HEK293 (cell line): ENCODE results near the gene PARVA.

Experiments used
- CTCF ChIA-PET: fragments of 350-600 bp; formaldehyde crosslinking; extraction: SDS; loops from one replicate; lab custom pipeline; 2021; ENCODE audit warnings: antibody characterized with exemption; lab: Yijun Ruan, JAX
- POLR2A ChIA-PET: fragments of 300-600 bp; formaldehyde crosslinking; extraction: SDS; loops from one replicate; lab custom pipeline; 2020; ENCODE audit warnings: antibody characterized with exemption, inconsistent platforms; lab: Yijun Ruan, JAX
- H3K27ac ChIP-seq: fragments of 200-500 bp; sonication (Bioruptor generic); 2 replicates; pipeline ENCODE4 v1.5.1; 2014; ENCODE audit warnings: low read depth, low read length, control low read depth, inconsistent platforms; ENCODE audit errors: extremely low read depth
- H3K36me3 ChIP-seq, 2 experiments: fragments of 200-500 bp in 1 of 2; sonication (Bioruptor generic) in 1 of 2; 1 replicate in 1 of 2; 2 replicates in 1 of 2; pipeline ENCODE4 v1.5.1; 2014 to 2017; ENCODE audit warnings: inconsistent platforms in 2 of 2, low read length in 2 of 2; ENCODE audit not compliant: control insufficient read depth in 2 of 2, insufficient read depth in 1 of 2
- H3K4me1 ChIP-seq: fragments of 200-500 bp; sonication (Bioruptor generic); 2 replicates; pipeline ENCODE4 v1.5.1; 2014; ENCODE audit warnings: mild to moderate bottlenecking, low read length, inconsistent platforms; ENCODE audit not compliant: control insufficient read depth, insufficient read depth
- H3K4me3 ChIP-seq: 2 replicates; pipeline ENCODE4 v1.5.1; 2011; ENCODE audit warnings: low read depth, mild to moderate bottlenecking, control low read depth, low read length, moderate library complexity
- H3K9me3 ChIP-seq: fragments of 200-500 bp; sonication (Bioruptor generic); 2 replicates; pipeline ENCODE4 v1.5.1; 2014; ENCODE audit warnings: low read depth, low read length, inconsistent platforms; ENCODE audit not compliant: control insufficient read depth, insufficient read depth
- EGR2 ChIP-seq: fragments of 450-650 bp; formaldehyde crosslinking; IDR thresholded peaks from 2 replicates; pipeline ENCODE4 v1.5.1; 2016; ENCODE audit warnings: low read depth, missing biosample characterization, missing genetic modification characterization
- HIC1 ChIP-seq: fragments of 450-650 bp; formaldehyde crosslinking; IDR thresholded peaks from 2 replicates; pipeline ENCODE4 v1.5.1; 2016; ENCODE audit warnings: missing biosample characterization, missing genetic modification characterization
- HOXC10 ChIP-seq: sonication (generic); formaldehyde crosslinking; IDR thresholded peaks from 2 replicates; pipeline ENCODE4 v1.8.1; 2023; ENCODE audit warnings: mild to moderate bottlenecking, missing genetic modification reagents
- INSM2 ChIP-seq: fragments of 450-650 bp; formaldehyde crosslinking; IDR thresholded peaks from 2 replicates; pipeline ENCODE4 v1.5.1; 2016; ENCODE audit warnings: missing biosample characterization, missing genetic modification characterization
- KLF16 ChIP-seq: fragments of 450-650 bp; formaldehyde crosslinking; IDR thresholded peaks from 2 replicates; pipeline ENCODE4 v1.5.1; 2017; ENCODE audit warnings: missing biosample characterization, missing genetic modification characterization
- KLF9 ChIP-seq: fragments of 450-650 bp; formaldehyde crosslinking; IDR thresholded peaks from 2 replicates; pipeline ENCODE4 v1.5.1; 2016; ENCODE audit warnings: missing biosample characterization, missing genetic modification characterization, low read depth
- OVOL3 ChIP-seq: fragments of 450-650 bp; formaldehyde crosslinking; IDR thresholded peaks from 2 replicates; pipeline ENCODE4 v1.5.1; 2016; ENCODE audit warnings: missing biosample characterization, missing genetic modification characterization
- SP2 ChIP-seq: fragments of 450-650 bp; formaldehyde crosslinking; IDR thresholded peaks from 2 replicates; pipeline ENCODE4 v1.5.1; 2016; ENCODE audit warnings: missing biosample characterization, missing genetic modification characterization
- TCF7L2 ChIP-seq: IDR thresholded peaks from 2 replicates; pipeline ENCODE4 v1.6.1; 2011; ENCODE audit warnings: low read depth, mild to moderate bottlenecking, inconsistent platforms, low read length, moderate library complexity, borderline replicate concordance
- WT1 ChIP-seq: fragments of 450-650 bp; formaldehyde crosslinking; IDR thresholded peaks from 2 replicates; pipeline ENCODE4 v1.5.1; 2016; ENCODE audit warnings: missing biosample characterization, missing genetic modification characterization
- ZNF140 ChIP-seq: fragments of 450-650 bp; formaldehyde crosslinking; IDR thresholded peaks from 2 replicates; pipeline ENCODE4 v1.5.1; 2016; ENCODE audit warnings: missing biosample characterization, missing genetic modification characterization
- ZNF175 ChIP-seq: fragments of 450-650 bp; formaldehyde crosslinking; IDR thresholded peaks from 2 replicates; pipeline ENCODE4 v1.5.1; 2016; ENCODE audit warnings: missing biosample characterization, missing genetic modification characterization
- ZNF18 ChIP-seq: fragments of 450-650 bp; formaldehyde crosslinking; IDR thresholded peaks from 2 replicates; pipeline ENCODE4 v1.5.1; 2016; ENCODE audit warnings: missing biosample characterization, missing genetic modification characterization
- ZNF350 ChIP-seq: fragments of 450-650 bp; formaldehyde crosslinking; IDR thresholded peaks from 2 replicates; pipeline ENCODE4 v1.5.0; 2017; ENCODE audit warnings: missing biosample characterization, mild to moderate bottlenecking, missing genetic modification characterization
- ZNF354C ChIP-seq: fragments of 450-650 bp; formaldehyde crosslinking; IDR thresholded peaks from 2 replicates; pipeline ENCODE4 v1.5.1; 2016; ENCODE audit warnings: missing biosample characterization, missing genetic modification characterization, low read depth, borderline replicate concordance
- ZNF488 ChIP-seq: fragments of 450-650 bp; formaldehyde crosslinking; IDR thresholded peaks from 2 replicates; pipeline ENCODE4 v1.5.1; 2016; ENCODE audit warnings: missing biosample characterization, missing genetic modification characterization
- ZNF513 ChIP-seq: fragments of 450-650 bp; IDR thresholded peaks from 2 replicates; pipeline ENCODE4 v1.5.1; 2018; ENCODE audit warnings: missing biosample characterization, missing genetic modification characterization
- ZNF654 ChIP-seq: fragments of 450-650 bp; formaldehyde crosslinking; IDR thresholded peaks from 2 replicates; pipeline ENCODE4 v1.5.1; 2016; ENCODE audit warnings: low read depth, missing biosample characterization, missing genetic modification characterization
- ZNF701 ChIP-seq: fragments of 450-650 bp; formaldehyde crosslinking; IDR thresholded peaks from 2 replicates; pipeline ENCODE4 v1.5.1; 2016; ENCODE audit warnings: missing biosample characterization, missing genetic modification characterization
- ZNF707 ChIP-seq: fragments of 450-650 bp; formaldehyde crosslinking; IDR thresholded peaks from 2 replicates; pipeline ENCODE4 v1.5.1; 2016; ENCODE audit warnings: missing biosample characterization, missing genetic modification characterization
- ZNF792 ChIP-seq: fragments of 450-650 bp; formaldehyde crosslinking; IDR thresholded peaks from 2 replicates; pipeline ENCODE4 v1.5.1; 2016; ENCODE audit warnings: missing biosample characterization, missing genetic modification characterization

PARVA gene

GRCh38 chr11:12404436-12404835 is 27.1 kb downstream of the PARVA start:
- Histone ChIP-seq H3K27ac (no peak overlapping the region), H3K9me3 (no peaks in the 10 kb centered on the region), H3K4me3 (no peak overlapping the region), H3K36me3 (no peaks in the 10 kb centered on the region), H3K4me1 (no peaks in the 10 kb centered on the region)
- ChIA-PET CTCF (interaction anchor here (0.7 kb wide), 1 partner anchor 351 kb away, joined by 4 read pairs; no protein-coding TSS in a partner anchor), POLR2A (no interaction called here)
- TF ChIP-seq ZNF654 (tag by site-specific recombination) (no peak), EGR2 (tag by site-specific recombination) (no peak), TCF7L2 (no peak), HIC1 (no peak), ZNF18 (tag by site-specific recombination) (no peak), OVOL3 (tag by site-specific recombination) (no peak)

GRCh38 chr11:12408156-12408770 is 30.9 kb downstream of the PARVA start:
- Histone ChIP-seq H3K36me3 (no peaks in the 10 kb centered on the region), H3K27ac (no peak overlapping the region), H3K9me3 (no peaks in the 10 kb centered on the region), H3K4me1 (no peaks in the 10 kb centered on the region), H3K4me3 (no peak overlapping the region)
- TF ChIP-seq ZNF488 (no peak), KLF9 (tag by site-specific recombination) (no peak), ZNF175 (tag by site-specific recombination) (no peak), ZNF701 (tag by site-specific recombination) (no peak), INSM2 (tag by site-specific recombination) (no peak), SP2 (tag by site-specific recombination) (no peak), ZNF792 (no peak), ZNF707 (tag by site-specific recombination) (no peak), WT1 (tag by site-specific recombination) (no peak), ZNF354C (tag by site-specific recombination) (no peak), ZNF140 (tag by site-specific recombination) (no peak), HOXC10 (CRISPR knock-in tag) (no peak), ZNF513 (tag by site-specific recombination) (no peak), ZNF350 (no peak), KLF16 (tag by site-specific recombination) (no peak)
- ChIA-PET CTCF (no interaction called here), POLR2A (no interaction called here)
